Keratinocyte (primary cell): ENCODE measurements around the gene SERPINB5. TPM values are rescaled to one million over a fixed set of nuclear protein-coding genes. Genes with fewer than 3 reads are reported as not detected.
A peak's percentile ranks its signal among the peaks of the same experiment; 100 is the strongest.

Experiments used
- DNase-seq: peaks from one replicate; pipeline ENCODE4 v3.0.0-alpha.2; 2011; ENCODE audit warnings: low read depth, missing footprints, low spot score
- FAIRE-seq: peaks from 2 replicates; lab custom pipeline; 2011; peaks lifted over from hg19 to GRCh38; lab: Jason Lieb, UNC
- H2AFZ ChIP-seq: 2 replicates; pipeline ENCODE4 v1.6.0; 2012; ENCODE audit warnings: low read length, control low read depth, inconsistent platforms; ENCODE audit not compliant: control insufficient read depth
- H3K27ac ChIP-seq: 2 replicates; pipeline ENCODE4 v1.5.1; 2011; ENCODE audit warnings: low read length; ENCODE audit not compliant: control insufficient read depth, insufficient read depth
- H3K27me3 ChIP-seq: 3 replicates; pipeline ENCODE4 v1.6.0; 2011; ENCODE audit warnings: low read length; ENCODE audit not compliant: control insufficient read depth, insufficient read depth; ENCODE audit errors: extremely low read depth
- H3K36me3 ChIP-seq, 2 experiments: 2 replicates in 1 of 2; 3 replicates in 1 of 2; pipeline ENCODE4 v1.5.1; 2011; ENCODE audit warnings: low read length in 2 of 2, mild to moderate bottlenecking in 1 of 2; ENCODE audit not compliant: control insufficient read depth in 2 of 2, insufficient read depth in 2 of 2; ENCODE audit errors: extremely low read depth in 1 of 2
- H3K4me1 ChIP-seq: 3 replicates; pipeline ENCODE4 v1.5.1; 2011; ENCODE audit warnings: low read length; ENCODE audit not compliant: control insufficient read depth, insufficient read depth; ENCODE audit errors: extremely low read depth
- H3K4me2 ChIP-seq: 3 replicates; pipeline ENCODE4 v1.6.0; 2011; ENCODE audit warnings: low read depth, low read length; ENCODE audit not compliant: control insufficient read depth, insufficient read depth; ENCODE audit errors: extremely low read depth
- H3K4me3 ChIP-seq, 3 experiments: fragments of 200-600 bp in 1 of 3; sonication (generic) in 1 of 3; 2 replicates in 2 of 3; 3 replicates in 1 of 3; pipeline ENCODE4 v1.5.1; 2011 to 2016; ENCODE audit warnings: low read length in 3 of 3, mild to moderate bottlenecking in 3 of 3, control low read depth in 2 of 3, inconsistent platforms in 1 of 3, low read depth in 1 of 3, mixed read lengths in 1 of 3, mixed run types in 1 of 3, moderate library complexity in 1 of 3; ENCODE audit not compliant: control insufficient read depth in 2 of 3, insufficient read depth in 2 of 3; ENCODE audit errors: extremely low read depth in 1 of 3
- H3K79me2 ChIP-seq: 2 replicates; pipeline ENCODE4 v1.6.0; 2012; ENCODE audit warnings: low read length; ENCODE audit not compliant: control insufficient read depth, insufficient read depth
- H3K9ac ChIP-seq: 3 replicates; pipeline ENCODE4 v1.6.0; 2011; ENCODE audit warnings: low read length; ENCODE audit not compliant: control insufficient read depth, insufficient read depth; ENCODE audit errors: extremely low read depth
- H3K9me1 ChIP-seq: 3 replicates; pipeline ENCODE4 v1.6.0; 2011; ENCODE audit warnings: low read length; ENCODE audit not compliant: control insufficient read depth, insufficient read depth; ENCODE audit errors: extremely low read depth
- H3K9me3 ChIP-seq: 2 replicates; pipeline ENCODE4 v1.5.1; 2012; ENCODE audit warnings: low read depth, low read length; ENCODE audit not compliant: control insufficient read depth
- H4K20me1 ChIP-seq: 3 replicates; pipeline ENCODE4 v1.6.0; 2011; ENCODE audit warnings: low read length; ENCODE audit not compliant: control insufficient read depth, insufficient read depth; ENCODE audit errors: extremely low read depth
- CTCF ChIP-seq, 3 experiments: IDR thresholded peaks in 1 of 3; conservative IDR thresholded peaks in 1 of 3; optimal IDR thresholded peaks in 1 of 3; 2 replicates in 2 of 3; 3 replicates in 1 of 3; pipeline versions ENCODE3 to v1.5.1; 2011; ENCODE audit warnings: low read length in 3 of 3, mild to moderate bottlenecking in 3 of 3, moderate library complexity in 2 of 3, control low read depth in 1 of 3, inconsistent platforms in 1 of 3; ENCODE audit not compliant: insufficient read depth in 2 of 3; ENCODE audit errors: extremely low read depth in 1 of 3
- EZH2 ChIP-seq: IDR thresholded peaks from one replicate; pipeline ENCODE4 v1.6.1; 2012; ENCODE audit warnings: inconsistent platforms, mild to moderate bottlenecking, low read length, moderate library complexity
- dilution Hi-C: fragments of 300-500 bp; cut with MboI; formaldehyde crosslinking; loops from one replicate; pipeline ENCODE4 v1.7.0; 2020; ENCODE audit warnings: low sequenced_read_pairs; ENCODE audit not compliant: extremely low pct_ligation_motif_present
- polyA plus RNA-seq, 5 experiments: library from polyadenylated mRNA; depleted of rRNA in 3 of 5; stranded (reverse) in 3 of 5; stranded (forward) in 1 of 5; unstranded in 1 of 5; fragments of >200 nt; gene quantifications; 1 replicate in 1 of 5; 2 replicates in 3 of 5; 3 replicates in 1 of 5; pipeline versions ENCODE4 v1.2.1 to v1.2.3, GENCODE V29; 2011 to 2012; ENCODE audit warnings: missing spikeins in 2 of 5, low read depth in 1 of 5, low replicate concordance in 1 of 5

Gene SERPINB5
- polyA plus RNA-seq, 1 donor (not counting 4 experiments of a cell fraction or from before 2014, with no cell fraction given): 833 TPM

- Histone ChIP-seq H3K79me2 (no peaks in the 10 kb centered on the region), H4K20me1 (no peaks in the 10 kb centered on the region), H3K9me1 (no peaks in the 10 kb centered on the region), H3K27ac (no peak overlapping the region), H3K4me2 (no peak overlapping the region), H3K4me3 (no peak overlapping the region), H2AFZ (no peak overlapping the region), H3K4me1 (no peaks in the 10 kb centered on the region), H3K9ac (no peak overlapping the region), H3K27me3 (no peaks in the 10 kb centered on the region), H3K36me3 (no peaks in the 10 kb centered on the region), H3K9me3 (no peaks in the 10 kb centered on the region)
- peak in 1 of 3 experiments; percentile 35 for TF ChIP-seq CTCF (optimal IDR thresholded peaks at IDR 0.05 in 1 of 3, IDR thresholded peaks at IDR 0.05 in 1 of 3, conservative IDR thresholded peaks at IDR 0.05 in 1 of 3; ENCODE audit: extremely low read depth in 1 of 3, insufficient read depth in 2 of 3, low read length in 3 of 3)
- no peak for TF ChIP-seq EZH2
- peak; percentile 46 for FAIRE-seq
- no peak for DNase-seq
- dilution Hi-C loops: no loop called here
These were observed 46.9 kb downstream of the SERPINB5 start for GRCh38 chr18:63523660-63524059.

- no peaks in the 10 kb centered on the region for H3K9me1 ChIP-seq
- no peaks in the 10 kb centered on the region for H3K36me3 ChIP-seq
- H3K27ac ChIP-seq: no peak overlapping the region
- DNase-seq (no peak), FAIRE-seq (no peak)
- no peak overlapping the region for H3K9ac ChIP-seq
- H3K4me2 ChIP-seq: no peak overlapping the region
- H2AFZ ChIP-seq: no peak overlapping the region
- dilution Hi-C loops: no loop called here
- no peaks in the 10 kb centered on the region for H3K4me1 ChIP-seq
- H3K79me2 ChIP-seq: no peaks in the 10 kb centered on the region
- no peaks in the 10 kb centered on the region for H4K20me1 ChIP-seq
- H3K27me3 ChIP-seq: no peaks in the 10 kb centered on the region
- TF ChIP-seq EZH2 (no peak), CTCF (optimal IDR thresholded peaks at IDR 0.05 in 1 of 3, IDR thresholded peaks at IDR 0.05 in 1 of 3, conservative IDR thresholded peaks at IDR 0.05 in 1 of 3; ENCODE audit: extremely low read depth in 1 of 3, insufficient read depth in 2 of 3, low read length in 3 of 3) (no peak)
- H3K9me3 ChIP-seq: no peaks in the 10 kb centered on the region
- H3K4me3 ChIP-seq: no peak overlapping the region
These were observed 50.5 kb downstream of the SERPINB5 start for GRCh38 chr18:63527251-63527650.
